HEK293 (cell line): ENCODE measurements around the gene MYOF.

Experiments
- CTCF ChIA-PET: fragments of 350-600 bp; formaldehyde crosslinking; extraction: SDS; loops from one replicate; lab custom pipeline; 2021; ENCODE audit warnings: antibody characterized with exemption; lab: Yijun Ruan, JAX
- POLR2A ChIA-PET: fragments of 300-600 bp; formaldehyde crosslinking; extraction: SDS; loops from one replicate; lab custom pipeline; 2020; ENCODE audit warnings: antibody characterized with exemption, inconsistent platforms; lab: Yijun Ruan, JAX
- H3K27ac ChIP-seq: fragments of 200-500 bp; sonication (Bioruptor generic); 2 replicates; pipeline ENCODE4 v1.5.1; 2014; ENCODE audit warnings: low read depth, low read length, control low read depth, inconsistent platforms; ENCODE audit errors: extremely low read depth
- H3K36me3 ChIP-seq, 2 experiments: fragments of 200-500 bp in 1 of 2; sonication (Bioruptor generic) in 1 of 2; 1 replicate in 1 of 2; 2 replicates in 1 of 2; pipeline ENCODE4 v1.5.1; 2014 to 2017; ENCODE audit warnings: inconsistent platforms in 2 of 2, low read length in 2 of 2; ENCODE audit not compliant: control insufficient read depth in 2 of 2, insufficient read depth in 1 of 2
- H3K4me1 ChIP-seq: fragments of 200-500 bp; sonication (Bioruptor generic); 2 replicates; pipeline ENCODE4 v1.5.1; 2014; ENCODE audit warnings: mild to moderate bottlenecking, low read length, inconsistent platforms; ENCODE audit not compliant: control insufficient read depth, insufficient read depth
- H3K4me3 ChIP-seq: 2 replicates; pipeline ENCODE4 v1.5.1; 2011; ENCODE audit warnings: low read depth, mild to moderate bottlenecking, control low read depth, low read length, moderate library complexity
- H3K9me3 ChIP-seq: fragments of 200-500 bp; sonication (Bioruptor generic); 2 replicates; pipeline ENCODE4 v1.5.1; 2014; ENCODE audit warnings: low read depth, low read length, inconsistent platforms; ENCODE audit not compliant: control insufficient read depth, insufficient read depth
- HOXC10 ChIP-seq: sonication (generic); formaldehyde crosslinking; IDR thresholded peaks from 2 replicates; pipeline ENCODE4 v1.8.1; 2023; ENCODE audit warnings: mild to moderate bottlenecking, missing genetic modification reagents
- IKZF3 ChIP-seq: fragments of 450-650 bp; IDR thresholded peaks from 2 replicates; pipeline ENCODE4 v1.5.0; 2018; ENCODE audit warnings: missing biosample characterization, mild to moderate bottlenecking, missing genetic modification characterization, moderate library complexity
- KLF8 ChIP-seq: fragments of 450-650 bp; formaldehyde crosslinking; IDR thresholded peaks from 2 replicates; pipeline ENCODE4 v1.5.1; 2016; ENCODE audit warnings: missing biosample characterization, missing genetic modification characterization
- MYNN ChIP-seq: fragments of 450-650 bp; formaldehyde crosslinking; IDR thresholded peaks from 2 replicates; pipeline ENCODE4 v1.5.1; 2016; ENCODE audit warnings: missing biosample characterization, missing genetic modification characterization, borderline replicate concordance
- PBX3 ChIP-seq: sonication (generic); formaldehyde crosslinking; IDR thresholded peaks from 2 replicates; pipeline ENCODE4 v1.8.1; 2022; ENCODE audit warnings: mild to moderate bottlenecking, moderate library complexity, missing genetic modification reagents
- REPIN1 ChIP-seq: fragments of 450-650 bp; formaldehyde crosslinking; IDR thresholded peaks from 2 replicates; pipeline ENCODE4 v1.5.1; 2017; ENCODE audit warnings: missing biosample characterization, missing genetic modification characterization, low read depth
- ZBTB1 ChIP-seq: fragments of 450-650 bp; formaldehyde crosslinking; IDR thresholded peaks from 2 replicates; pipeline ENCODE4 v1.5.1; 2016; ENCODE audit warnings: missing biosample characterization, missing genetic modification characterization
- ZBTB21 ChIP-seq: fragments of 450-650 bp; formaldehyde crosslinking; IDR thresholded peaks from 2 replicates; pipeline ENCODE4 v1.5.1; 2017; ENCODE audit warnings: missing biosample characterization, missing genetic modification characterization
- ZNF169 ChIP-seq: fragments of 450-650 bp; formaldehyde crosslinking; IDR thresholded peaks from 2 replicates; pipeline ENCODE4 v1.5.1; 2016; ENCODE audit warnings: missing biosample characterization, missing genetic modification characterization
- ZNF175 ChIP-seq: fragments of 450-650 bp; formaldehyde crosslinking; IDR thresholded peaks from 2 replicates; pipeline ENCODE4 v1.5.1; 2016; ENCODE audit warnings: missing biosample characterization, missing genetic modification characterization
- ZNF248 ChIP-seq: fragments of 450-650 bp; formaldehyde crosslinking; IDR thresholded peaks from 2 replicates; pipeline ENCODE4 v1.5.1; 2017; ENCODE audit warnings: missing biosample characterization, missing genetic modification characterization
- ZNF292 ChIP-seq: fragments of 450-650 bp; formaldehyde crosslinking; IDR thresholded peaks from 2 replicates; pipeline ENCODE4 v1.5.1; 2016; ENCODE audit warnings: low read depth, missing biosample characterization, missing genetic modification characterization, borderline replicate concordance
- ZNF341 ChIP-seq: fragments of 450-650 bp; formaldehyde crosslinking; IDR thresholded peaks from 2 replicates; pipeline ENCODE4; 2016; ENCODE audit warnings: low read depth, missing biosample characterization, missing genetic modification characterization
- ZNF394 ChIP-seq: fragments of 450-650 bp; formaldehyde crosslinking; IDR thresholded peaks from 2 replicates; pipeline ENCODE4 v1.5.1; 2016; ENCODE audit warnings: missing biosample characterization, missing genetic modification characterization, mild to moderate bottlenecking, moderate library complexity, borderline replicate concordance
- ZNF416 ChIP-seq: fragments of 450-650 bp; formaldehyde crosslinking; IDR thresholded peaks from 2 replicates; pipeline ENCODE4 v1.5.1; 2016; ENCODE audit warnings: missing biosample characterization, missing genetic modification characterization
- ZNF558 ChIP-seq: fragments of 450-650 bp; formaldehyde crosslinking; IDR thresholded peaks from 2 replicates; pipeline ENCODE4 v1.5.1; 2016; ENCODE audit warnings: missing biosample characterization, missing genetic modification characterization
- ZNF626 ChIP-seq: fragments of 450-650 bp; sonication (Bioruptor Pico); formaldehyde crosslinking; IDR thresholded peaks from 2 replicates; pipeline ENCODE4 v1.5.1; 2018; ENCODE audit warnings: missing biosample characterization, missing genetic modification characterization, inconsistent platforms
- ZNF629 ChIP-seq: fragments of 450-650 bp; formaldehyde crosslinking; IDR thresholded peaks from 2 replicates; pipeline ENCODE4 v1.5.1; 2017; ENCODE audit warnings: missing biosample characterization, missing genetic modification characterization
- ZNF658 ChIP-seq: fragments of 450-650 bp; formaldehyde crosslinking; IDR thresholded peaks from 2 replicates; pipeline ENCODE4; 2016; ENCODE audit warnings: missing biosample characterization, missing genetic modification characterization
- ZNF776 ChIP-seq: fragments of 450-650 bp; formaldehyde crosslinking; IDR thresholded peaks from 2 replicates; pipeline ENCODE4 v1.5.0; 2017; ENCODE audit warnings: missing biosample characterization, missing genetic modification characterization, borderline replicate concordance
- ZNF777 ChIP-seq: fragments of 450-650 bp; formaldehyde crosslinking; IDR thresholded peaks from 2 replicates; pipeline ENCODE4 v1.5.1; 2017; ENCODE audit warnings: missing biosample characterization, missing genetic modification characterization, borderline replicate concordance
- TF ChIP-seq, protein P1 (sequence below): fragments of 450-650 bp; formaldehyde crosslinking; IDR thresholded peaks from 2 replicates; pipeline ENCODE4 v1.5.1; 2017; ENCODE audit warnings: missing biosample characterization, missing genetic modification characterization
- TF ChIP-seq, protein P2 (sequence below): fragments of 450-650 bp; formaldehyde crosslinking; IDR thresholded peaks from 2 replicates; pipeline ENCODE4 v1.5.1; 2016; ENCODE audit warnings: missing biosample characterization, missing genetic modification characterization
- TF ChIP-seq, protein P3 (sequence below): fragments of 450-650 bp; formaldehyde crosslinking; IDR thresholded peaks from 2 replicates; pipeline ENCODE4 v1.5.1; 2016; ENCODE audit warnings: missing biosample characterization, missing genetic modification characterization

The MYOF gene

DNA sequence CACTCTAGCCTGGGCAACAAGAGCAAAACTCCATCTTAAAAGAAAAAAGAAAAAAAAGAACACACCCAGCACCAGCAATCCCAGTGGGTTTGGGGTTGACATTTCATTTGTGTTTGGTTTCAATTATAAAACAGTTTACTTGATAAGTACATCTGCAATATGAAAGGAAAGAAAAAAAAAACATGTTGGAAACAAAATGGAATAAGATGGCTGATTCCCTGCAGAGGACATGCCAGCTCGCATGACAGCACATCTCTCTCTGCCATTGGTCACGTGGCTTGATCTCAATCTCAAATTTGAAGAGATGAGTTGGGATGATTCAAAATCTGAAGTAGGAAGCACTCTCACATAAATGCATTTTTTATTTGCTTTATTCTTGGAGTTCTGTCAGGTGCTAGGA, 28.0 kb downstream of the MYOF start:
- Histone ChIP-seq H3K9me3 (no peaks in the 10 kb centered on the region), H3K4me1 (no peaks in the 10 kb centered on the region), H3K4me3 (no peak overlapping the region), H3K36me3 (no peaks in the 10 kb centered on the region), H3K27ac (no peak overlapping the region)
- ChIA-PET CTCF (interaction anchor here (0.7 kb wide), 1 partner anchor 80 kb away, joined by 3 read pairs; no protein-coding TSS in a partner anchor), POLR2A (no interaction called here)
- TF ChIP-seq PBX3 (CRISPR knock-in tag) (no peak), ZNF658 (tag by site-specific recombination) (no peak), ZNF341 (tag by site-specific recombination) (no peak), KLF8 (tag by site-specific recombination) (no peak), HOXC10 (CRISPR knock-in tag) (no peak), ZNF175 (no peak)
- TF ChIP-seq, protein P1, sequence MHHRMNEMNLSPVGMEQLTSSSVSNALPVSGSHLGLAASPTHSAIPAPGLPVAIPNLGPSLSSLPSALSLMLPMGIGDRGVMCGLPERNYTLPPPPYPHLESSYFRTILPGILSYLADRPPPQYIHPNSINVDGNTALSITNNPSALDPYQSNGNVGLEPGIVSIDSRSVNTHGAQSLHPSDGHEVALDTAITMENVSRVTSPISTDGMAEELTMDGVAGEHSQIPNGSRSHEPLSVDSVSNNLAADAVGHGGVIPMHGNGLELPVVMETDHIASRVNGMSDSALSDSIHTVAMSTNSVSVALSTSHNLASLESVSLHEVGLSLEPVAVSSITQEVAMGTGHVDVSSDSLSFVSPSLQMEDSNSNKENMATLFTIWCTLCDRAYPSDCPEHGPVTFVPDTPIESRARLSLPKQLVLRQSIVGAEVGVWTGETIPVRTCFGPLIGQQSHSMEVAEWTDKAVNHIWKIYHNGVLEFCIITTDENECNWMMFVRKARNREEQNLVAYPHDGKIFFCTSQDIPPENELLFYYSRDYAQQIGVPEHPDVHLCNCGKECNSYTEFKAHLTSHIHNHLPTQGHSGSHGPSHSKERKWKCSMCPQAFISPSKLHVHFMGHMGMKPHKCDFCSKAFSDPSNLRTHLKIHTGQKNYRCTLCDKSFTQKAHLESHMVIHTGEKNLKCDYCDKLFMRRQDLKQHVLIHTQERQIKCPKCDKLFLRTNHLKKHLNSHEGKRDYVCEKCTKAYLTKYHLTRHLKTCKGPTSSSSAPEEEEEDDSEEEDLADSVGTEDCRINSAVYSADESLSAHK (tag by site-specific recombination), result no peak

GRCh38 chr10:93452143-93452542, 30.0 kb downstream of the MYOF start:
- no peak overlapping the region for H3K27ac ChIP-seq
- no peaks in the 10 kb centered on the region for H3K36me3 ChIP-seq
- H3K4me1 ChIP-seq, result no peaks in the 10 kb centered on the region
- ChIA-PET POLR2A (no interaction called here), CTCF (no interaction called here)
- H3K4me3 ChIP-seq, result no peak overlapping the region
- TF ChIP-seq ZNF776 (tag by site-specific recombination), result no peak
- no peak for TF ChIP-seq ZNF626 (tag by site-specific recombination)
- TF ChIP-seq ZNF777 (tag by site-specific recombination), result no peak
- no peak for TF ChIP-seq ZNF169 (tag by site-specific recombination)
- no peak for TF ChIP-seq MYNN
- no peak for TF ChIP-seq ZNF629 (tag by site-specific recombination)
- no peak for TF ChIP-seq ZBTB1 (tag by site-specific recombination)
- TF ChIP-seq ZNF416 (tag by site-specific recombination), result no peak
- TF ChIP-seq ZBTB21 (tag by site-specific recombination), result no peak
- no peak for TF ChIP-seq ZNF248 (tag by site-specific recombination)
- TF ChIP-seq, protein P2, sequence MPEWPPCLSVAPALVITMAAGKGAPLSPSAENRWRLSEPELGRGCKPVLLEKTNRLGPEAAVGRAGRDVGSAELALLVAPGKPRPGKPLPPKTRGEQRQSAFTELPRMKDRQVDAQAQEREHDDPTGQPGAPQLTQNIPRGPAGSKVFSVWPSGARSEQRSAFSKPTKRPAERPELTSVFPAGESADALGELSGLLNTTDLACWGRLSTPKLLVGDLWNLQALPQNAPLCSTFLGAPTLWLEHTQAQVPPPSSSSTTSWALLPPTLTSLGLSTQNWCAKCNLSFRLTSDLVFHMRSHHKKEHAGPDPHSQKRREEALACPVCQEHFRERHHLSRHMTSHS (tag by site-specific recombination), result no peak
- no peak for TF ChIP-seq ZNF558 (tag by site-specific recombination)
- no peak for TF ChIP-seq ZNF292 (tag by site-specific recombination)
- no peak for TF ChIP-seq IKZF3 (tag by site-specific recombination)
- no peak for TF ChIP-seq ZNF394 (tag by site-specific recombination)
- TF ChIP-seq, protein P3, sequence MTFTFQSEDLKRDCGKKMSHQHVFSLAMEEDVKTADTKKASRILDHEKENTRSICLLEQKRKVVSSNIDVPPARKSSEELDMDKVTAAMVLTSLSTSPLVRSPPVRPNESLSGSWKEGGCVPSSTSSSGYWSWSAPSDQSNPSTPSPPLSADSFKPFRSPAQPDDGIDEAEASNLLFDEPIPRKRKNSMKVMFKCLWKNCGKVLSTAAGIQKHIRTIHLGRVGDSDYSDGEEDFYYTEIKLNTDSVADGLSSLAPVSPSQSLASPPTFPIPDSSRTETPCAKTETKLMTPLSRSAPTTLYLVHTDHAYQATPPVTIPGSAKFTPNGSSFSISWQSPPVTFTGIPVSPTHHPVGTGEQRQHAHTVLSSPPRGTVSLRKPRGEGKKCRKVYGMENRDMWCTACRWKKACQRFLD (tag by site-specific recombination), result no peak
- no peak for TF ChIP-seq REPIN1 (tag by site-specific recombination)
- no peaks in the 10 kb centered on the region for H3K9me3 ChIP-seq
